B cell (primary cell): ENCODE data around the gene NDC80. TPM values are rescaled to one million over a fixed set of nuclear protein-coding genes. Genes with fewer than 3 reads are reported as not detected.
A peak's percentile ranks its signal among the peaks of the same experiment; 100 is the strongest.
"Not testable (repeated sequence)": the region's sequence is repeated elsewhere in the genome, so short reads cannot be mapped to it uniquely, and the experiment has no call there.

Experiments
- ATAC-seq: fragments of 200-7000 bp; cut with Tn5 transposase; one replicate; pipeline ENCODE4 v1.10.0; 2021; ENCODE audit warnings: low read depth, mild to moderate bottlenecking, moderate number of reproducible peaks, moderate library complexity
- CTCF ChIA-PET: fragments of 350-600 bp; sonication (Branson Sonifier 250); formaldehyde crosslinking; loops from one replicate; lab custom pipeline; 2021; ENCODE audit warnings: antibody characterized with exemption, inconsistent platforms; lab: Charles Lee
- POLR2A ChIA-PET: fragments of 350-600 bp; sonication (Branson Sonifier 250); formaldehyde crosslinking; loops from one replicate; lab custom pipeline; 2021; ENCODE audit warnings: antibody characterized with exemption; lab: Charles Lee
- DNase-seq: peaks from one replicate; pipeline ENCODE4 v3.0.0; 2013
- H2AFZ ChIP-seq: 2 replicates; pipeline ENCODE4 v1.6.1; 2012; ENCODE audit warnings: mild to moderate bottlenecking, low read depth, low read length; ENCODE audit not compliant: insufficient read depth, poor library complexity, severe bottlenecking
- H3K27ac ChIP-seq, 2 donors: 1 replicate in 1 of 2; 2 replicates in 1 of 2; pipeline ENCODE4 v1.5.1; 2012 to 2013; ENCODE audit warnings: low read length in 2 of 2, mild to moderate bottlenecking in 2 of 2, moderate library complexity in 1 of 2
- H3K27me3 ChIP-seq, 4 experiments: fragments of 200-600 bp in 1 of 4; sonication (generic) in 1 of 4; replicated peaks in 1 of 4; 1 replicate in 2 of 4; 2 replicates in 2 of 4; pipeline versions ENCODE4 v1.6.1 to v1.7.0; 2013 to 2016; ENCODE audit warnings: low read length in 3 of 4, mild to moderate bottlenecking in 2 of 4, mixed read lengths in 1 of 4, moderate library complexity in 1 of 4; ENCODE audit not compliant: insufficient read depth in 4 of 4, control insufficient read depth in 3 of 4; ENCODE audit errors: control extremely low read depth in 1 of 4
- H3K36me3 ChIP-seq, 2 experiments: replicated peaks in 1 of 2; 1 replicate in 1 of 2; 2 replicates in 1 of 2; pipeline versions ENCODE4 v1.6.1 to v1.7.1; 2013; ENCODE audit warnings: low read length in 1 of 2; ENCODE audit not compliant: insufficient read depth in 2 of 2, control insufficient read depth in 1 of 2; ENCODE audit errors: control extremely low read depth in 1 of 2, extremely low read depth in 1 of 2
- H3K4me1 ChIP-seq, 2 donors: fragments of 200-600 bp in 1 of 2; sonication (generic) in 1 of 2; 1 replicate in 1 of 2; 2 replicates in 1 of 2; pipeline versions ENCODE4 v1.5.1 to v1.6.1; 2013 to 2017; ENCODE audit warnings: low read length in 2 of 2; ENCODE audit not compliant: control insufficient read depth in 2 of 2, insufficient read depth in 2 of 2
- H3K4me2 ChIP-seq: replicated peaks from 2 replicates; pipeline ENCODE3; 2012; ENCODE audit warnings: mild to moderate bottlenecking, low read depth, low read length; ENCODE audit not compliant: poor library complexity, severe bottlenecking
- H3K4me3 ChIP-seq, 5 experiments: fragments of 200-600 bp in 1 of 5; sonication (generic) in 1 of 5; 1 replicate in 3 of 5; 2 replicates in 2 of 5; pipeline versions ENCODE4 v1.5.1 to v1.7.0; 2011 to 2016; ENCODE audit warnings: low read length in 4 of 5, mild to moderate bottlenecking in 4 of 5, low read depth in 2 of 5, control low read depth in 1 of 5, moderate library complexity in 1 of 5; ENCODE audit not compliant: insufficient read depth in 1 of 5; ENCODE audit errors: control extremely low read depth in 1 of 5, extremely low read depth in 1 of 5
- H3K79me2 ChIP-seq: fragments of 200-600 bp; sonication (generic); one replicate; pipeline ENCODE4 v1.6.0; 2016; ENCODE audit warnings: low read length; ENCODE audit not compliant: control insufficient read depth, insufficient read depth
- H3K9ac ChIP-seq: fragments of 200-600 bp; sonication (generic); 2 replicates; pipeline ENCODE4 v1.6.1; 2017; ENCODE audit warnings: mild to moderate bottlenecking, low read length, moderate library complexity
- H3K9me3 ChIP-seq, 3 donors: one replicate each; pipeline versions ENCODE4 v1.6.1 to v1.7.1; 2013; ENCODE audit warnings: low read length in 2 of 3; ENCODE audit not compliant: control insufficient read depth in 2 of 3, insufficient read depth in 1 of 3; ENCODE audit errors: control extremely low read depth in 1 of 3
- H4K20me1 ChIP-seq: 2 replicates; pipeline ENCODE4 v1.6.0; 2012; ENCODE audit warnings: mild to moderate bottlenecking, low read length; ENCODE audit not compliant: insufficient read depth, control insufficient read depth, poor library complexity, severe bottlenecking
- H3K27ac Mint-ChIP-seq: one replicate; pipeline ENCODE4 v1.8.0; 2021; ENCODE audit warnings: mixed read lengths
- H3K27me3 Mint-ChIP-seq: one replicate; pipeline ENCODE4 v1.8.0; 2021; ENCODE audit warnings: mixed read lengths
- H3K4me1 Mint-ChIP-seq: one replicate; pipeline ENCODE4 v1.8.0; 2021; ENCODE audit warnings: mixed read lengths
- H3K4me3 Mint-ChIP-seq: one replicate; pipeline ENCODE4 v1.8.0; 2021; ENCODE audit warnings: mixed read lengths
- H3K9me3 Mint-ChIP-seq: one replicate; pipeline ENCODE4 v1.8.0; 2022; ENCODE audit warnings: mixed read lengths; ENCODE audit not compliant: insufficient read depth
- CTCF ChIP-seq: fragments of 200-600 bp; IDR thresholded peaks from one replicate; pipeline ENCODE4 v1.8.0; 2022; ENCODE audit warnings: antibody characterized with exemption, mild to moderate bottlenecking
- EZH2 ChIP-seq: IDR thresholded peaks from 2 replicates; pipeline ENCODE4 v1.6.1; 2012; ENCODE audit warnings: borderline replicate concordance, low read depth, mild to moderate bottlenecking, moderate library complexity, low read length; ENCODE audit not compliant: insufficient read depth, poor library complexity, severe bottlenecking
- WGBS: methylation state at CpG from one replicate; pipeline ENCODE4 v1.1.5; 2013; ENCODE audit warnings: missing lambda C conversion rate; ENCODE audit not compliant: insufficient coverage; 5-methylcytosine and 5-hydroxymethylcytosine counted together
- intact Hi-C: fragments of 100-400 bp; cut with micrococcal nuclease; formaldehyde crosslinking; loops from one replicate; pipeline ENCODE4 v1.10.0; 2022
- polyA plus RNA-seq: library from polyadenylated mRNA; depleted of rRNA; stranded (reverse); fragments of >200 nt; gene quantifications from 2 replicates; pipeline ENCODE4 v1.2.3, GENCODE V29; 2012
- total RNA-seq, 2 donors: library from RNA; stranded (reverse); fragments of 120-200 nt in 1 of 2; gene quantifications; 1 replicate in 1 of 2; 2 replicates in 1 of 2; pipeline versions ENCODE4 v1.2.3 to v1.2.4, GENCODE V29; 2013 to 2022

Gene NDC80
- total and polyA plus RNA-seq, 2 donors (not counting 1 experiment from before 2014, with no cell fraction given): 1.3 to 3.9 TPM

DNA sequence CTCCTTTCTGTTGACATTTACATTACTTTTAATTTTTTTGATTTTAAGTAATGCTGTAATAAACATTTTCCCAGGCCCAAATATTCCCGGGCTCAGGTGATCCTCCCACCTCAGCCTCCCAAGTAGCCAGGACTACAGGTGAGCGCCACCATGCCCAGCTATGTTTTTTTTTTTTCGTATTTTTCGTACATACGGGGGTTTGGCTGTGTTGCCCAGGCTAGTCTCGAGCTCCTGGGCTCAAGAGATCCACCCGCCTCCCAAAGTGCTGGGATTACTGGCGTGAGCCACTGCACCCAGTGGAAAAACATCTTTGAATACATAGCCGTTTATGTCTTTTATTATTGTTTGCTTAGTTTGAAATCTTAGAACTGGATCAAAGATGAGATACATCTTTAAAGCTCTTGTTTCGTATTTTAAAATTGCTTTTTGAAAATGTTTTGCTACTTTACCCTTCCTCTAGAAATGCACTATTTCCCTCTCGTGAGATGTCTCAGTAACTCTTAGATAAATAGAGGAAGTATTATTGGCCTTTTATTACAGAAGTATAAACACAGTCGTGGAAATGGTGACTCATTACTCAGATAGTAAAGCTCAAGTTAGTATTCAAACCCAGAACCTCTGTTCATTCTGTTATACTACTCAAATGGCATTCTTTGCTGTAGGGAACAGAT lies 86.6 kb downstream of the NDC80 start:
- peak overlapping the region; percentile 98 for H3K4me3 Mint-ChIP-seq
- peaks cover 37 to 38% of the 10 kb centered on the region in 2 donors for H3K4me1 ChIP-seq
- H3K79me2 ChIP-seq: peaks cover 70% of the 10 kb centered on the region
- peaks cover 0 to 8% (median 0%) of the 10 kb centered on the region in 3 donors for H3K9me3 ChIP-seq
- peaks cover 47% of the 10 kb centered on the region for H3K4me1 Mint-ChIP-seq
- H4K20me1 ChIP-seq: peaks cover 39% of the 10 kb centered on the region
- H2AFZ ChIP-seq: peak overlapping the region; percentile 13
- WGBS: 60% methylated on average over 1 of the region's 12 CpGs
- DNase-seq (peak; percentile 65), ATAC-seq (peak; percentile 6)
- peaks cover 0 to 11% of the 10 kb centered on the region in 2 experiments for H3K36me3 ChIP-seq
- intact Hi-C loops: loop anchor here (5.0 to 10.0 kb wide), 6 partner anchors 34 to 937 kb away; partner anchors contain the start of genes EMILIN2 and LPIN2
- peak overlapping the region; percentile 99 for H3K27ac Mint-ChIP-seq
- H3K4me2 ChIP-seq: peak overlapping the region; percentile 75
- peak overlapping the region; percentile 94 to 100 for H3K27ac ChIP-seq
- no peak for TF ChIP-seq EZH2
- TF ChIP-seq CTCF: no peak
- ChIA-PET POLR2A (interaction anchor here (0.8 to 5.0 kb wide), 4 partner anchors 21 to 589 kb away, joined by 3 to 166 read pairs (median 24); partner anchors contain the start of genes METTL4, MYL12A and NDC80), CTCF (interaction anchor here (0.6 to 5.9 kb wide), 8 partner anchors 16 to 217 kb away, joined by 3 to 88 read pairs (median 3); partner anchors contain the start of genes METTL4 and NDC80)
- peak overlapping the region; percentile 86 to 99 (median 94) for H3K4me3 ChIP-seq
- peak overlapping the region; percentile 97 for H3K9ac ChIP-seq
- no peaks in the 10 kb centered on the region for H3K9me3 Mint-ChIP-seq
- no peaks in the 10 kb centered on the region for H3K27me3 Mint-ChIP-seq
- H3K27me3 ChIP-seq: no peaks in the 10 kb centered on the region

DNA sequence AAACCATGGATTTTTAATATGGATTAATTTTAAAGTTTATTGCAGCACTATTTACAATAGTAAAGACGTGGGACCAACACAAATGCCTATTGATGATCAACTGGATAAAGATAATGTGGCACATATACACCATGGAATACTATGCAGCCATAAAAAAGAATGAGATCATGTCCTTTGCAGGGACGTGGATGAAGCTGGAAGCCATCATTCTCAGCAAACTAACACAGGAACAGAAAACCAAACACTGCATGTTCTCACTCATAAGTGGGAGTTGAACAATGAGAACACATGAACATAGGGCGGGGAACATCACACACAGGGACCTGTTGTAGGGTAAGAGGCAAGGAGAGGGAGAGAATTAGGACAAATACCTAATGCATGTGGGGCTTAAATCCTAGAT lies 89.5 kb downstream of the NDC80 start:
- Histone ChIP-seq H3K79me2 (peaks cover 99% of the 10 kb centered on the region), H3K36me3 (peaks cover 0 to 11% of the 10 kb centered on the region in 2 experiments), H4K20me1 (peaks cover 68% of the 10 kb centered on the region), H3K27ac (peak overlapping the region in 1 of 2 donors; percentile 5), H3K4me1 (peaks cover 34 to 40% of the 10 kb centered on the region in 2 donors)
- H3K9me3 ChIP-seq, intact Hi-C loops, H3K27me3 ChIP-seq, H3K4me2 ChIP-seq, DNase-seq, H2AFZ ChIP-seq, ATAC-seq, H3K4me3 ChIP-seq, H3K9ac ChIP-seq, H3K27me3 Mint-ChIP-seq, H3K9me3 Mint-ChIP-seq: not testable (repeated sequence)
- Mint-ChIP-seq H3K27ac (peak overlapping the region; percentile 67), H3K4me1 (peaks cover 54% of the 10 kb centered on the region), H3K4me3 (peak overlapping the region; percentile 48)
- ChIA-PET POLR2A (interaction anchor here (0.6 kb wide), 1 partner anchor 23 kb away, joined by 4 read pairs; no protein-coding TSS in a partner anchor), CTCF (interaction anchor here (0.7 kb wide), 1 partner anchor 21 kb away, joined by 4 read pairs; no protein-coding TSS in a partner anchor)
- WGBS: no CpG with 5 or more reads among the region's 3 CpGs

- H3K9me3 ChIP-seq, H3K9me3 Mint-ChIP-seq, H3K4me3 Mint-ChIP-seq, H2AFZ ChIP-seq, H3K27me3 Mint-ChIP-seq, POLR2A ChIA-PET, CTCF ChIA-PET, DNase-seq, ATAC-seq, H3K4me2 ChIP-seq, intact Hi-C loops, H3K27me3 ChIP-seq, H3K9ac ChIP-seq, H3K27ac ChIP-seq, H3K4me3 ChIP-seq, H3K27ac Mint-ChIP-seq: not testable (repeated sequence)
- peaks cover 99% of the 10 kb centered on the region for H3K79me2 ChIP-seq
- 100% methylated on average over 1 of the region's 7 CpGs for WGBS
- peaks cover 3 to 25% of the 10 kb centered on the region in 2 experiments for H3K36me3 ChIP-seq
- H3K4me1 ChIP-seq: peaks cover 34 to 40% of the 10 kb centered on the region in 2 donors
- peaks cover 55% of the 10 kb centered on the region for H3K4me1 Mint-ChIP-seq
- peaks cover 54% of the 10 kb centered on the region for H4K20me1 ChIP-seq
Measured at GRCh38 chr18:2662288-2662687, 90.9 kb downstream of the NDC80 start.
